ENCODE measurements around the gene CHPF2.
A peak's percentile ranks its signal among the peaks of the same experiment; 100 is the strongest.

Gene CHPF2

DNA sequence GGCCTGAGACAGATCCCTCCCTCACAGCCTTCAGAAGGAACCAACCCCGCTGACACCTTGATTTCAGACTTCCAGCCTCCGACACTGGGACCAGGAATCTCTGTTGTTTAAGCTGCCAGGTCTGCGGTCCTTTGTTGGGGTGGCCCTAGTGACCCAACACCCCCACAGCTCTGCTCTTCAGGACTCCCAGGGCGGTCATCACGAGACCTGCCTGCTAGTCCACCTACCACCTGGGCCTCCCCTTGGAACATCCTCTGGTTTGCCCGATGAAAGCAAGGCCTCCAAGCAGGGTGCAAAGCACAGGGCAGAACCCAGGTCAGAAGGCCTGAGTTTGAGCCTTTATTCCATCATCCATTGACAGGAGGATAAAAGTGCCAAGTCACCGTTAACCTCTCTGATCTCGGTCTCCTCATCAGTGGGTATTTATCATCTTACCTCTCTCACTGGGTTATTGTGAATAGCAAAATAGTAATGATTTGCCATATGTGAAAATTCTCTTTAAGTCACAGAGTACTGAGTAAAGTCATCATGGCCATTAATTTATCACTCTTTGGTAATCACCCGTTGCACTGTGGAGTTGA lies 33.2 kb downstream of the CHPF2 start:
- DNase-seq (ENCODE audit: low spot score), result no peak

GRCh38 chr7:151269511-151269910 lies 37.2 kb downstream of the CHPF2 start:
- no peak for DNase-seq (ENCODE audit: low spot score)

- DNase-seq (ENCODE audit: low spot score), result peak; percentile 65
These were observed 39.5 kb downstream of the CHPF2 start for GRCh38 chr7:151271699-151272355.

- no peak for DNase-seq (ENCODE audit: low spot score)
These were observed 40.1 kb downstream of the CHPF2 start for GRCh38 chr7:151272405-151272804.

DNA sequence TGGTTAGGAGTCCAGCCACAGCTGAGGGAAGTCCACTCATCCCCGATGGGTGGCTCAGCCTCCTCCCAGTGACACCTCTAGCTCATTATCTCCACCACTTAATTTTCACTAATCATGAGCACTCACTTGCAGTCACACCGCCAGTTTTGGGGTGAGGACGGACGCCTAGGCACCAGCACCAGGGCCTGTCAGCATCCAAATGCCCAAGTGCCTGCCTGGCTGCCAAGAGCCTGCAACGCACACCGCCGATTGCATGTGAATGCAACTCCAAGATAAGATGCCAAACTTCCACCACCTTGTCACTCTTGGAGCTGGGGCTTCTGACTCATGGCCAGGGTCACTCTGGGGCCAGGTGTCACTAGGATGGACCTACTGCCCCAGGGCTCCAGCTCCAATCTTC lies 40.6 kb downstream of the CHPF2 start:
- no peak for DNase-seq (ENCODE audit: low spot score)

DNA sequence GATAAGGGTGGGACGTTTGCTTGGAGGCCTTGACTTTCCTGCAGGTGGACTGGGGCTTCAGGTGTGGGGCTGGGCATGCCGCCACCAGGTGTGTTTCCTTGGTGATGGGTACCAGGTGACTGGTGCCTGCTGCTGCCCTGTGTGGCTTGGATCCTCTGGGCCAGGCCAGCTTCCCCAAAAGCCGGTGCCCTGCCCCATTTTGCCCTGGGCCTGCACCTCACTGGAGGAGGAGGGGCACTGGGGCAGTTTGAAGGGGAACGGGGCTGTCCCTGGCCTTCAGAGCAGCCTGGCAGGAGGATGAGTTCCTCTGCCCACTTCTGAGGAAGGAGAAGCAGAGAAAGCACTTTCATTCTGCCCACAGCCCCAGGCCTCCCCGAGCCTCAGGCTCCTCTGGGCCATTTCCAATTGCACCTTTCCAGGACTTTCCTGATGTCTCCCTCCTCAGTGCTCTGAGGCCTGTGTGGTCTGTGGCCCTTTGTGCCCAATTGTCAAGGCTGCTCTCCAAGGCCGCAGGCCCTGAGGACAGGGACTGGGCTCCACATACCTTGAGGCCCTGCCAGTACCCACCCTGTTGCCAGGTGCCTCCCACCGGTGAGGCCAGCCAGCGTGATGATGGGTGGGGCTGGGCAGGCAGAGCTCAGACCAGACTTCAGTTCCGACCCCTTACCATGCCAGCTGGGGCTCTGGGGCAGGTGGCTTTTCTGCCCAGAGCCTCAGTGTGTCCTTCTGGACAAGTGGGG lies 41.5 kb downstream of the CHPF2 start:
- no peak for DNase-seq (ENCODE audit: low spot score)

DNA sequence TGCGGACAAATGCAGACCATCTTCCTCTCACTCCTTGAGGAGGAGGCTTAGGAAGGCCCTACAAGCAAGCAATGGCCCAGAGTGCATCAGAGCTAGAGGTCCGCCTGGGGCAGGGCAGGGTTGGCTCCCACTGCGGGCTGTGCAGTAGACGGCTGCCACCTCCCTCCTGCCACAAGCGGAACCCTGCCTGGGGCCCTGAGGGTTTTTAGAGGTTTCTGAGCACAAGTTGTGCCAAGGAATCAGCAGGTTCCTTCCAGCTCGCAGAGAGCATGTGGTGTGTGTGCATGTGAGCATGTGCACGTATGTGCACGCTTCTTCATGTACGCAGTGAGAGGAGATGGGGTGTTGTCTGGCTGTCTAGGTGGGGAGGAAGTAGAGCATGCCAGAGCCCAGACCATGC lies 42.1 kb downstream of the CHPF2 start:
- no peak for DNase-seq (ENCODE audit: low spot score)

DNA sequence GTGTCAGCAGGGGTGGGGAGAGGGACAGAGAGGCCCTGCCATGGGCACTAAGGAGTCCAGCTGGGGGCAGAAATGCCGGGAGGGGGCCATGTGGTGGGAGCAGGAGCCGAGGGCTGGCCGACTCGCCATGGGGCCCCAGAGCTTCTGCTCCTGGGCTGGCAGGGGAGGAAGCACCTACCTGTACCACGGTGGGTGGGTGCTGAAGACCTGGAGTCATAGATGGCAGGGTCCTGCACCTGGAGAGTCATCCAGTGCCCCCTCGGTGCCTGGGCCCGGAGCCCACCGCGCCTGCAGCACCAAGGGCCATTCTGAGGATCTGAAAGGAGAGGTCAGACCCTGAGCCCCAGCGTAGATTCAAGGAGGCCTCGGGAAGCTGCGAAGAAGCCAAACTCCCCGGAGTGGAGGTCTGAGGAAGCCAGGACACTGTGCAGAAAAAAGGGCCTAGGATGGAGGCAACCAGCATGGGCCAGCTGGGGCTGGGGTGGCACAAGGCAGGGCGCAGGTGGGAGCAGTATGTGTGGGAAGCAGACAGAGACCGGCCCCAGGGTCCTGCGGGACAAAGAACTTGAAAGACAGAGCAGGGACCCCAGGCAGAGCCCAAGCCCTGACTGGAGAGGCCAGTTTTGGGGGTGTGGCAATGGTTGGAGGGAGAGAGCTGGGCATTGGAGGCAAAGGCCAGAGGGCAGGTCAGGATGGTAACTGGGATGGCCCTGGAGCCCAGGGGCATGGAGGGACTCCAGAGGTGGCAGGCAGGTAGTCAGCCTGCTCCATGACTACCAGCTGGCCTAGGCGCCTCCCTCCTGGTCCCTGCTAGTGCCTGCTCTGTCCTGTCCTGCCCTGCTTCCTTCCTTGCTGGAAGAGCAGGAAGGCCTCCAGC lies 42.9 kb downstream of the CHPF2 start:
- DNase-seq (ENCODE audit: low spot score), result no peak

- no peak for DNase-seq (ENCODE audit: low spot score)
These were observed 43.7 kb downstream of the CHPF2 start for GRCh38 chr7:151275813-151276577.

- DNase-seq (ENCODE audit: low spot score), result peak; percentile 74
These were observed 44.6 kb downstream of the CHPF2 start for GRCh38 chr7:151276666-151277590.

GRCh38 chr7:151277631-151278030 lies 45.3 kb downstream of the CHPF2 start:
- DNase-seq (ENCODE audit: low spot score), result no peak

DNA sequence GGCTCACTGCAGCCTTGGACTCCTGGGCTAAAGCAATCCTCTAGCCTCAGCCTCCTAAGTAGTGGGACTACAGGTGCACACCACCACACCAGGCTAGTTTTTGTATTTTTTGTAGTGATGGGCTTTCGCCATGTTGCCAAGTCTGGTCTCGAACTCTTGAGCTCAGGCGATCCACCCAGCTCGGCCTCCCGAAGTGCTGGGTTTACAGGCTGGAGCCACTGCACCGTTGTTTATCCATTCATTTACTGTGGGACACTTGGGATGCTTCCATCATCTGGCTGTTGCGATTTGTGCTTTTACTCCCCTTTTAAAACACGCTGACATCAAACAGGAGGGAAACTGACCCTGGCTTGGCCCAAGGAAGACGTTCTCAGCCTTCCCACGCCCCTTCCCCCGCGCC lies 46.7 kb downstream of the CHPF2 start:
- DNase-seq (ENCODE audit: low spot score), result no peak

- no peak for DNase-seq (ENCODE audit: low spot score)
These were observed 47.6 kb downstream of the CHPF2 start for GRCh38 chr7:151279868-151280267.

DNA sequence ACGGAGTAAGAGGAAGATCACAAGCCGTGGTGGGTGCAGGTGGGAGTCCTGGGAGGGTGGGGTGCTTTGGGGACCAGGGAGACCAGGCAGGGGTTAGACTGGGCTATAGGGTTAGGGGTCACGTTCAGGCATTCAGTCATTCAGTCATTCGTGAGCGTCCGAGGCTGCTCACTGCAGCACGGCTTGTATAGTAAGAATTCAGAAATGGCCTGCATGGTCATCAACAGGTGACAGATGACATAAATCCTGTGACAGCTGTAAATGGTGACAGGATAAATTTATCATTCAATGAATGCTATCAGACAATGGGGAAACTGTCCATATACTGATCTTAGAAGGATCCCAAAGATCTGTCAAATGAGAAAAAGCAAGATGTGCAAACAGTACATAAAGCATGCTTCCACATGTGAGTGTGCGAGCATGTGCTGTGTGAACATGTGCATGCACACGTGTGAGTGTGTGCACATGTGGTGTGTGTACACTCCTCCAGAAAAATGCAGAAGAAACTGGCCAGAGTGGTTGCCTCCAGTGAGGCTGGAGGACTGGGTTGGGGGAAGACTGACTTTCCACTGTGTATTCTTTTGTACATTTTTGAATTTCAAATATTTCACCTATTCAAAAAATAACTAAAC lies 48.2 kb downstream of the CHPF2 start:
- DNase-seq (ENCODE audit: low spot score), result no peak

DNA sequence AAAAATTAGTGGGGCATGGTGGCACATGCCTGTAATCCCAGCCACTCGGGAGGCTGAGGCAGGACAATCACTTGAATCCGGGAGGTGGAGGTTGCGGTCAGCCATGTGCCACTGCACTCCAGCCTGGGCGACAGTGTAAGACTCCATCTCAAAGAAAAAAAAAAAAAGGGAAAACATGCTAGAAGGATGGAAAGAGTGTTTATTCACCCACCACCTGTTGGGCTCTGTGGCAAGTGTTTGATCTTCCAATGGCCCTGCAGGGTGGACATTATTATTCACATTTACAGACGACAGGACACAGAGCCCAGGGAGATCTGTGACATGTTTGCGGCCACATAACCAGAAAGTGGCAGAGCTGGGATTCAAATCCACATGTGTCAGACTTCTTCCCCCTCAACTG lies 49.4 kb downstream of the CHPF2 start:
- no peak for DNase-seq (ENCODE audit: low spot score)

GRCh38 chr7:151282111-151282510 lies 49.8 kb downstream of the CHPF2 start:
- no peak for DNase-seq (ENCODE audit: low spot score)

GRCh38 chr7:151283302-151283701 lies 51.0 kb downstream of the CHPF2 start:
- DNase-seq (ENCODE audit: low spot score), result no peak

DNA sequence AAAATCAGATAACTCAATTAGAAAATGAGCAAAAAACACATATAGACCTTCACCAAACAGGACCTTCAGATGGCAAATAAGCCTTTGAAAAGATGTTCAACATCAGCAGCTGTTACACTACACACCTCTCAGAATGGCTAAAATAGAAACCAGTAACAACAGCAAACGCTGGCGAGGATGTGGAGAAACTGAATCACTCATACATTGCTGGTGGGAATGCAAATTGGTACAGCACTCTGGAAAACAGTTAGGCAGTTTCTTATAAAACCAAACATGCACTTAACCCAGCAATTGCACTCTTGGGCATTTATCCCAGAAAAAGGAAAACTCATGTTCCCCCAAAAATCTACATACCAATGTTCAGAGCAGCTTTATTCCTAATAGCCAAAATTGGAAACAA lies 53.9 kb downstream of the CHPF2 start:
- DNase-seq (ENCODE audit: low spot score), result no peak
